Measurements from ENCODE around the gene PIP4P1.

GRCh38 chr14:20440882-20441281 lies 20.4 kb downstream of the PIP4P1 start:
- no peak for TF ChIP-seq CTCF (tag by site-specific recombination; IDR thresholded peaks at IDR 0.05)
- TF ChIP-seq ZSCAN18 (tag by site-specific recombination; IDR thresholded peaks at IDR 0.05), result no peak
- no peak for TF ChIP-seq ZNF423 (tag by site-specific recombination; IDR thresholded peaks at IDR 0.05)
- TF ChIP-seq ZNF510 (tag by site-specific recombination; IDR thresholded peaks at IDR 0.05; ENCODE audit: insufficient replicate concordance), result no peak
- no peak for TF ChIP-seq ZNF140 (tag by site-specific recombination; IDR thresholded peaks at IDR 0.05)
- TF ChIP-seq ZBTB20 (tag by site-specific recombination; IDR thresholded peaks at IDR 0.05), result no peak
- no peak for TF ChIP-seq PRDM10 (tag by site-specific recombination; IDR thresholded peaks at IDR 0.05)
- TF ChIP-seq ZNF24 (tag by site-specific recombination; IDR thresholded peaks at IDR 0.05), result no peak
- no peak for TF ChIP-seq ZNF621 (tag by site-specific recombination; IDR thresholded peaks at IDR 0.05)
- no peak for TF ChIP-seq ZNF513 (tag by site-specific recombination; IDR thresholded peaks at IDR 0.05)
